DND-41 (cell line): Measurements from ENCODE around the gene P2RY8.

Experiments
- ATAC-seq: fragments of 200-7000 bp; cut with Tn5 transposase; 3 replicates; pipeline ENCODE4 v1.9.1; 2021; ENCODE audit warnings: low read depth; ENCODE audit not compliant: insufficient read depth
- DNase-seq: peaks from one replicate; pipeline ENCODE4 v3.0.0-alpha.2; 2020
- H2AFZ ChIP-seq: 2 replicates; pipeline ENCODE4 v1.6.0; 2012; ENCODE audit warnings: low read depth, low read length
- H3K27ac ChIP-seq: 2 replicates; pipeline ENCODE4 v1.5.1; 2012; ENCODE audit warnings: low read length, inconsistent platforms
- H3K27me3 ChIP-seq: fragments of 200-600 bp; sonication (generic); 2 replicates; pipeline ENCODE4 v1.6.0; 2012; ENCODE audit warnings: low read length, mild to moderate bottlenecking, inconsistent platforms; ENCODE audit not compliant: insufficient read depth, poor library complexity
- H3K36me3 ChIP-seq: 2 replicates; pipeline ENCODE4 v1.5.1; 2012; ENCODE audit warnings: low read length, inconsistent platforms; ENCODE audit not compliant: insufficient read depth
- H3K4me1 ChIP-seq: 2 replicates; pipeline ENCODE4 v1.5.1; 2012; ENCODE audit warnings: mild to moderate bottlenecking, low read length; ENCODE audit not compliant: insufficient read depth
- H3K4me2 ChIP-seq: 2 replicates; pipeline ENCODE4 v1.6.0; 2012; ENCODE audit warnings: mild to moderate bottlenecking, moderate library complexity, low read length, inconsistent platforms; ENCODE audit not compliant: insufficient read depth
- H3K4me3 ChIP-seq, 2 experiments: fragments of 200-600 bp in 1 of 2; shearing (Covaris generic) in 1 of 2; 2 replicates each; pipeline ENCODE4 v1.5.1; 2012 to 2016; ENCODE audit warnings: inconsistent platforms in 2 of 2, low read length in 2 of 2, mild to moderate bottlenecking in 2 of 2, low read depth in 1 of 2, moderate library complexity in 1 of 2
- H3K79me2 ChIP-seq: 2 replicates; pipeline ENCODE4 v1.6.0; 2012; ENCODE audit warnings: low read length, inconsistent platforms; ENCODE audit not compliant: insufficient read depth
- H3K9ac ChIP-seq: 2 replicates; pipeline ENCODE4 v1.6.0; 2012; ENCODE audit warnings: low read depth, mild to moderate bottlenecking, inconsistent platforms, low read length, moderate library complexity
- H3K9me3 ChIP-seq: 2 replicates; pipeline ENCODE4 v1.5.1; 2012; ENCODE audit warnings: low read length, moderate library complexity, mild to moderate bottlenecking, inconsistent platforms; ENCODE audit not compliant: insufficient read depth, severe bottlenecking
- H4K20me1 ChIP-seq: 2 replicates; pipeline ENCODE4 v1.6.0; 2012; ENCODE audit warnings: low read length; ENCODE audit not compliant: insufficient read depth
- CTCF ChIP-seq: IDR thresholded peaks from 2 replicates; pipeline ENCODE4 v1.5.1; 2012; ENCODE audit warnings: borderline replicate concordance, low read length, moderate library complexity, mild to moderate bottlenecking; ENCODE audit not compliant: poor library complexity, severe bottlenecking; ENCODE audit errors: extremely low read depth
- EZH2 ChIP-seq: IDR thresholded peaks from 3 replicates; pipeline ENCODE4 v1.6.1; 2012; ENCODE audit warnings: borderline replicate concordance, low read depth, mild to moderate bottlenecking, moderate library complexity, low read length, inconsistent platforms; ENCODE audit not compliant: severe bottlenecking

The P2RY8 gene

GRCh38 chrX:1511829-1512228, 25.2 kb downstream of the P2RY8 start:
- Histone ChIP-seq H3K79me2 (peaks cover 88% of the 10 kb centered on the region), H4K20me1 (peaks cover 58% of the 10 kb centered on the region), H3K27me3 (no peaks in the 10 kb centered on the region), H3K4me2 (no peak overlapping the region), H3K27ac (no peak overlapping the region), H3K4me1 (peaks cover 13% of the 10 kb centered on the region; the same call in 1 of the 2 replicates), H2AFZ (no peak overlapping the region), H3K36me3 (peaks cover 56% of the 10 kb centered on the region), H3K9ac (no peak overlapping the region), H3K4me3 (no peak overlapping the region), H3K9me3 (no peaks in the 10 kb centered on the region)
- ATAC-seq (no peak), DNase-seq (peak; percentile 2)
- TF ChIP-seq CTCF (no peak), EZH2 (no peak)

DNA sequence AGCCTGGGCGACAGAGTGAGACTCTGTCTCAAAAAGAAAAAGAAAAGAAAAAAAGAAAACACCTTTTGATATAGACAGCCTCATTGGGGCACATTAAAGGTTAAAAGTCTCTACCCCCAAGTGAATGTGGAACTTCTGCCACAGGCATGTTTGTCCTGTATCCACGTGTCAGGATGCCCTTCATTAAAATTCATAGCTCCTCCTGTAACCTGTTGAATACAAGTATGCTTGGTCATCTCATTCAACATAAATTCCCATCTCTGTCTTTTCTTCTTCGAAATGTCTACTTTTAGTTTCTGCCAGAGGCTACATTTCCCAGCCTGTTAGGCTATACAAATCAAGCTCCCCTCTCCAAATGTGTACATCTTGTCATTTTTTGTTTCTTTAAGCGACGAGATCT, 25.8 kb downstream of the P2RY8 start:
- H3K79me2 ChIP-seq: peaks cover 87% of the 10 kb centered on the region
- H2AFZ ChIP-seq: no peak overlapping the region
- no peak overlapping the region for H3K4me3 ChIP-seq
- peaks cover 13% of the 10 kb centered on the region; the same call in 1 of the 2 replicates for H3K4me1 ChIP-seq
- peaks cover 55% of the 10 kb centered on the region for H4K20me1 ChIP-seq
- TF ChIP-seq CTCF (no peak), EZH2 (no peak)
- ATAC-seq (no peak), DNase-seq (no peak)
- no peaks in the 10 kb centered on the region for H3K27me3 ChIP-seq
- H3K9ac ChIP-seq: no peak overlapping the region
- H3K36me3 ChIP-seq: peaks cover 55% of the 10 kb centered on the region
- H3K9me3 ChIP-seq: no peaks in the 10 kb centered on the region
- no peak overlapping the region for H3K27ac ChIP-seq
- no peak overlapping the region for H3K4me2 ChIP-seq

- Histone ChIP-seq H3K36me3 (peaks cover 65% of the 10 kb centered on the region), H3K27me3 (no peaks in the 10 kb centered on the region), H3K79me2 (peaks cover 89% of the 10 kb centered on the region), H2AFZ (no peak overlapping the region), H3K4me3 (no peak overlapping the region), H3K4me1 (peaks cover 13% of the 10 kb centered on the region; the same call in 1 of the 2 replicates), H3K9me3 (no peaks in the 10 kb centered on the region), H3K4me2 (no peak overlapping the region), H3K27ac (peak overlapping the region; percentile 49; the same call in 1 of the 2 replicates), H3K9ac (no peak overlapping the region), H4K20me1 (peaks cover 54% of the 10 kb centered on the region)
- TF ChIP-seq CTCF: no peak
- TF ChIP-seq EZH2: no peak
- DNase-seq (peak; percentile 48), ATAC-seq (peak; percentile 75)
These were observed 29.2 kb downstream of the P2RY8 start for GRCh38 chrX:1507511-1508463.
